Neural cell (in vitro differentiated cells): ENCODE measurements around the gene FSHR. TPM values are rescaled to one million over a fixed set of nuclear protein-coding genes. Genes with fewer than 3 reads are reported as not detected.

Experiments used
- H2AFZ ChIP-seq: fragments of 200-600, 300-800 bp; sonication (generic), shearing (Covaris generic); 2 replicates; pipeline ENCODE4 v1.6.0; 2014; ENCODE audit warnings: low read depth, mild to moderate bottlenecking, antibody characterized with exemption, low read length, moderate library complexity
- H3F3A ChIP-seq: fragments of 200-600 bp; shearing (Covaris generic); 2 replicates; pipeline ENCODE4 v1.6.1; 2016; ENCODE audit warnings: mild to moderate bottlenecking, moderate library complexity, mixed read lengths, antibody characterized with exemption, low read length; ENCODE audit not compliant: insufficient read depth, poor library complexity, severe bottlenecking
- H3K27ac ChIP-seq: fragments of 200-600, 300-800 bp; sonication (generic), shearing (Covaris generic); 2 replicates; pipeline ENCODE4 v1.5.1; 2014; ENCODE audit warnings: mild to moderate bottlenecking, low read length, moderate library complexity
- H3K27me3 ChIP-seq: fragments of 300-800, 200-600 bp; sonication (generic), shearing (Covaris generic); 2 replicates; pipeline ENCODE4 v1.6.0; 2014; ENCODE audit warnings: mild to moderate bottlenecking, low read depth, low read length, moderate library complexity; ENCODE audit not compliant: insufficient read depth
- H3K36me3 ChIP-seq: fragments of 300-800, 200-600 bp; sonication (generic), shearing (Covaris generic); 2 replicates; pipeline ENCODE4 v1.5.1; 2014; ENCODE audit warnings: mild to moderate bottlenecking, antibody characterized with exemption, low read length, moderate library complexity; ENCODE audit not compliant: insufficient read depth
- H3K4me2 ChIP-seq: fragments of 300-800, 200-600 bp; sonication (generic), shearing (Covaris generic); 2 replicates; pipeline ENCODE4 v1.6.0; 2014; ENCODE audit warnings: mild to moderate bottlenecking, low read length
- H3K4me3 ChIP-seq: fragments of 300-800, 200-600 bp; sonication (generic), shearing (Covaris generic); 2 replicates; pipeline ENCODE4 v1.5.1; 2014; ENCODE audit warnings: mild to moderate bottlenecking, low read length, moderate library complexity
- H3K79me2 ChIP-seq: fragments of 200-600 bp; shearing (Covaris generic); replicated peaks from 2 replicates; pipeline ENCODE4 v1.6.0; 2014; ENCODE audit warnings: mild to moderate bottlenecking, low read length, moderate library complexity; ENCODE audit not compliant: insufficient read depth
- H3K9ac ChIP-seq: fragments of 300-800, 200-600 bp; sonication (generic), shearing (Covaris generic); 2 replicates; pipeline ENCODE4 v1.6.1; 2016; ENCODE audit warnings: mild to moderate bottlenecking, low read length, mixed read lengths
- H3K9me2 ChIP-seq: fragments of 200-600 bp; shearing (Covaris generic); 2 replicates; pipeline ENCODE4 v1.6.1; 2016; ENCODE audit warnings: mild to moderate bottlenecking, low read length, mixed read lengths; ENCODE audit not compliant: insufficient read depth
- H3K9me3 ChIP-seq: fragments of 200-600, 300-800 bp; sonication (generic), shearing (Covaris generic); 2 replicates; pipeline ENCODE4 v1.6.1; 2016; ENCODE audit warnings: mild to moderate bottlenecking, mixed run types, low read length, moderate library complexity, mixed read lengths
- H4K20me1 ChIP-seq: fragments of 200-600 bp; shearing (Covaris generic); 2 replicates; pipeline ENCODE4 v1.6.1; 2016; ENCODE audit warnings: mild to moderate bottlenecking, mixed run types; ENCODE audit not compliant: insufficient read depth
- CTCF ChIP-seq: fragments of 450-650 bp; IDR thresholded peaks from 2 replicates; pipeline ENCODE4 v1.5.1; 2014; ENCODE audit warnings: antibody characterized with exemption, mild to moderate bottlenecking, moderate library complexity; ENCODE audit not compliant: poor library complexity, severe bottlenecking
- EP300 ChIP-seq: fragments of 450-650 bp; conservative IDR thresholded peaks from 2 replicates; pipeline ENCODE4 v1.6.1; 2014; ENCODE audit warnings: antibody characterized with exemption, mild to moderate bottlenecking, moderate library complexity; ENCODE audit not compliant: poor library complexity, severe bottlenecking
- EZH2 ChIP-seq: fragments of 200-600, 300-800 bp; shearing (Covaris generic), sonication (generic); IDR thresholded peaks from 2 replicates; pipeline ENCODE4 v1.6.1; 2014; ENCODE audit warnings: antibody characterized with exemption, low read length, borderline replicate concordance, mild to moderate bottlenecking; ENCODE audit not compliant: insufficient read depth, poor library complexity, severe bottlenecking
- MXI1 ChIP-seq: fragments of 450-650 bp; conservative IDR thresholded peaks from 2 replicates; pipeline ENCODE4 v1.6.1; 2014; ENCODE audit warnings: antibody characterized with exemption, mild to moderate bottlenecking; ENCODE audit not compliant: poor library complexity, severe bottlenecking
- POLR2AphosphoS5 ChIP-seq: IDR thresholded peaks from 2 replicates; pipeline ENCODE4 v1.6.1; 2012
- RAD21 ChIP-seq: fragments of 450-650 bp; conservative IDR thresholded peaks from 2 replicates; pipeline ENCODE4 v1.6.1; 2014; ENCODE audit warnings: antibody characterized with exemption, mild to moderate bottlenecking, moderate library complexity
- REST ChIP-seq: IDR thresholded peaks from 2 replicates; pipeline ENCODE4 v1.6.1; 2012; ENCODE audit warnings: borderline replicate concordance
- SMC3 ChIP-seq: fragments of 450-650 bp; conservative IDR thresholded peaks from 2 replicates; pipeline ENCODE4 v1.6.1; 2014; ENCODE audit warnings: antibody characterized with exemption, mild to moderate bottlenecking, moderate library complexity; ENCODE audit not compliant: poor library complexity
- TAF1 ChIP-seq: IDR thresholded peaks from 2 replicates; pipeline ENCODE4 v1.6.1; 2012; ENCODE audit warnings: low read depth
- polyA plus RNA-seq: library from polyadenylated mRNA; depleted of rRNA; stranded (reverse); fragments of >200 nt; gene quantifications from 2 replicates; pipeline ENCODE4 v1.2.3, GENCODE V29; 2014

Gene FSHR
- polyA plus RNA-seq, 1 donor from 2014 or later: not detected

- Histone ChIP-seq H4K20me1 (no peaks in the 10 kb centered on the region), H3K9ac (no peak overlapping the region), H2AFZ (no peak overlapping the region), H3F3A (no peaks in the 10 kb centered on the region), H3K27ac (no peak overlapping the region), H3K4me2 (no peak overlapping the region), H3K9me3 (no peaks in the 10 kb centered on the region), H3K79me2 (no peaks in the 10 kb centered on the region), H3K9me2 (no peaks in the 10 kb centered on the region), H3K27me3 (no peaks in the 10 kb centered on the region), H3K4me3 (no peak overlapping the region), H3K36me3 (no peaks in the 10 kb centered on the region)
- no peak for TF ChIP-seq MXI1
- no peak for TF ChIP-seq TAF1
- no peak for TF ChIP-seq REST
- TF ChIP-seq CTCF: no peak
- no peak for TF ChIP-seq EZH2
- no peak for TF ChIP-seq SMC3
- TF ChIP-seq POLR2AphosphoS5: no peak
- no peak for TF ChIP-seq RAD21
- TF ChIP-seq EP300: no peak
Measured at GRCh38 chr2:48965204-48965603, 189.1 kb downstream of the FSHR start.

- H3K4me3 ChIP-seq: no peak overlapping the region
- no peaks in the 10 kb centered on the region for H3K36me3 ChIP-seq
- H3K9ac ChIP-seq: no peak overlapping the region
- TF ChIP-seq RAD21 (no peak), REST (no peak), EZH2 (no peak), POLR2AphosphoS5 (no peak), CTCF (no peak), EP300 (no peak), MXI1 (no peak), SMC3 (no peak), TAF1 (no peak)
- no peak overlapping the region for H3K4me2 ChIP-seq
- no peaks in the 10 kb centered on the region for H3K27me3 ChIP-seq
- H3K79me2 ChIP-seq: no peaks in the 10 kb centered on the region
- no peaks in the 10 kb centered on the region for H3K9me3 ChIP-seq
- no peaks in the 10 kb centered on the region for H3F3A ChIP-seq
- H3K9me2 ChIP-seq: no peaks in the 10 kb centered on the region
- H2AFZ ChIP-seq: no peak overlapping the region
- no peak overlapping the region for H3K27ac ChIP-seq
- H4K20me1 ChIP-seq: no peaks in the 10 kb centered on the region
Measured at GRCh38 chr2:48961009-48961408, 193.3 kb downstream of the FSHR start.
